Hepatocyte (in vitro differentiated cells): ENCODE results near the gene TPM3.

Experiments
- CTCF ChIP-seq: fragments of 200-600 bp; sonication (generic); IDR thresholded peaks from 2 replicates; pipeline ENCODE4 v1.5.1; 2016; ENCODE audit warnings: antibody characterized with exemption, mild to moderate bottlenecking; ENCODE audit not compliant: poor library complexity
- EZH2 ChIP-seq: fragments of 200-600 bp; sonication (generic); IDR thresholded peaks from 2 replicates; pipeline ENCODE4 v1.6.1; 2016; ENCODE audit warnings: antibody characterized with exemption, mild to moderate bottlenecking, borderline replicate concordance
- EZH2phosphoT487 ChIP-seq: fragments of 200-600 bp; sonication (generic); IDR thresholded peaks from one replicate; pipeline ENCODE4 v1.6.1; 2018; ENCODE audit warnings: antibody characterized with exemption, mild to moderate bottlenecking, low read depth, moderate library complexity; ENCODE audit not compliant: unreplicated experiment, severe bottlenecking

- no peak for TF ChIP-seq CTCF
- TF ChIP-seq EZH2 = no peak
- TF ChIP-seq EZH2phosphoT487 = no peak
Observed at GRCh38 chr1:154155251-154155650, 36.6 kb downstream of the TPM3 start.
